K562 (cell line): ENCODE measurements around the gene NR1I3. TPM values are rescaled to one million over a fixed set of nuclear protein-coding genes. Genes with fewer than 3 reads are reported as not detected.

Experiments
- ATAC-seq: fragments of 200-7000 bp; cut with Tn5 transposase; 3 replicates; pipeline ENCODE4 v1.9.1; 2020; ENCODE audit warnings: moderate library complexity
- BruUV-seq: library from RNA; stranded (reverse); fragments of 400-500 nt; replicated peaks from 2 replicates; lab custom pipeline; 2021; lab: Mats Ljungman, UMichigan
- CTCF ChIA-PET: fragments of 300-600 bp; formaldehyde crosslinking; extraction: SDS; loops from one replicate; lab custom pipeline; 2021; ENCODE audit warnings: low intra/inter-chr PET ratio; lab: Yijun Ruan, JAX
- POLR2A ChIA-PET: fragments of 300-600, 350-650 bp; sonication (Branson Sonifier 250); formaldehyde crosslinking; extraction: SDS; loops from one replicate; lab custom pipeline; 2021; ENCODE audit warnings: antibody characterized with exemption, inconsistent platforms; lab: Yijun Ruan, JAX
- DNase-seq, 4 experiments: peaks; one replicate each; pipeline versions ENCODE4 v3.0.0 to v3.0.0-alpha.2; 2011 to 2018; ENCODE audit warnings: low spot score in 3 of 4, mixed read lengths in 3 of 4; ENCODE audit errors: extremely low read depth in 1 of 4
- FAIRE-seq: peaks from 2 replicates; lab custom pipeline; 2011; peaks lifted over from hg19 to GRCh38; lab: Jason Lieb, UNC
- H2AFZ ChIP-seq: 2 replicates; pipeline ENCODE4 v1.6.0; 2011; ENCODE audit warnings: low read depth, low read length, control low read depth, inconsistent platforms
- H3K27ac ChIP-seq: fragments of 200-600 bp; 3 replicates; pipeline ENCODE4 v1.8.0; 2011; ENCODE audit warnings: low read depth, mild to moderate bottlenecking, control low read depth, inconsistent platforms, low read length, moderate library complexity, mixed read lengths; ENCODE audit errors: extremely low read depth
- H3K27me3 ChIP-seq, 2 experiments: fragments of 300-600 bp in 1 of 2; 2 replicates in 1 of 2; 3 replicates in 1 of 2; pipeline versions ENCODE4 v1.6.0 to v1.8.0; 2011; ENCODE audit warnings: inconsistent platforms in 2 of 2, low read length in 2 of 2, mild to moderate bottlenecking in 1 of 2, mixed read lengths in 1 of 2, moderate library complexity in 1 of 2; ENCODE audit not compliant: control insufficient read depth in 2 of 2, insufficient read depth in 2 of 2
- H3K36me3 ChIP-seq: fragments of 300-600 bp; 3 replicates; pipeline ENCODE4 v1.8.0; 2011; ENCODE audit warnings: mild to moderate bottlenecking, low read length, inconsistent platforms; ENCODE audit not compliant: control insufficient read depth, insufficient read depth
- H3K4me1 ChIP-seq, 2 experiments: fragments of 200-600 bp in 1 of 2; replicated peaks in 1 of 2; 2 replicates in 1 of 2; 3 replicates in 1 of 2; pipeline versions ENCODE4 v1.5.1 to v1.8.0; 2011; ENCODE audit warnings: inconsistent platforms in 2 of 2, low read length in 2 of 2, mild to moderate bottlenecking in 1 of 2, mixed read lengths in 1 of 2, moderate library complexity in 1 of 2; ENCODE audit not compliant: control insufficient read depth in 2 of 2, insufficient read depth in 2 of 2
- H3K4me2 ChIP-seq: 2 replicates; pipeline ENCODE4 v1.6.1; 2011; ENCODE audit warnings: low read length, control low read depth, inconsistent platforms, mixed read lengths; ENCODE audit not compliant: insufficient read depth
- H3K4me3 ChIP-seq: fragments of 200-600 bp; sonication (generic), shearing (Covaris generic); 2 replicates; pipeline ENCODE4 v1.5.1; 2016; ENCODE audit warnings: control low read depth, inconsistent platforms
- H3K79me2 ChIP-seq: fragments of 200-600 bp; 3 replicates; pipeline ENCODE4 v1.8.0; 2011; ENCODE audit warnings: low read length, inconsistent platforms; ENCODE audit not compliant: control insufficient read depth, insufficient read depth
- H3K9ac ChIP-seq, 2 experiments: 2 replicates each; pipeline versions ENCODE4 v1.6.0 to v1.6.1; 2011; ENCODE audit warnings: low read depth in 2 of 2, low read length in 2 of 2, control low read depth in 1 of 2, inconsistent platforms in 1 of 2, mild to moderate bottlenecking in 1 of 2, mixed read lengths in 1 of 2; ENCODE audit not compliant: insufficient read depth in 1 of 2
- H3K9me1 ChIP-seq: one replicate; pipeline ENCODE4 v1.6.0; 2011; ENCODE audit warnings: inconsistent platforms, mild to moderate bottlenecking, low read length, moderate library complexity; ENCODE audit not compliant: control insufficient read depth, insufficient read depth
- H3K9me3 ChIP-seq: replicated peaks from 2 replicates; pipeline ENCODE4 v1.5.1; 2011; ENCODE audit warnings: low read depth, low read length, inconsistent platforms; ENCODE audit not compliant: control insufficient read depth, insufficient read depth
- H4K20me1 ChIP-seq: replicated peaks from 2 replicates; pipeline ENCODE4 v1.6.1; 2011; ENCODE audit warnings: low read length, inconsistent platforms, mixed read lengths; ENCODE audit not compliant: control insufficient read depth, insufficient read depth
- BRD4 ChIP-seq: fragments of 200-600 bp; sonication (generic); IDR thresholded peaks from 2 replicates; pipeline ENCODE4 v1.6.1; 2017; ENCODE audit warnings: inconsistent platforms
- BRD9 ChIP-seq: fragments of 450-650 bp; IDR thresholded peaks from 2 replicates; pipeline ENCODE4 v1.6.1; 2018; ENCODE audit warnings: low read depth; ENCODE audit not compliant: partially characterized antibody
- DACH1 ChIP-seq: fragments of 450-650 bp; IDR thresholded peaks from 2 replicates; pipeline ENCODE4 v1.6.1; 2018; ENCODE audit not compliant: partially characterized antibody
- FOXP1 ChIP-seq: sonication (generic); formaldehyde crosslinking; IDR thresholded peaks from 2 replicates; pipeline ENCODE4 v1.8.0; 2022; ENCODE audit warnings: mild to moderate bottlenecking, missing genetic modification reagents
- HMG20A ChIP-seq: fragments of 450-650 bp; formaldehyde crosslinking; conservative IDR thresholded peaks from 2 replicates; pipeline ENCODE4 v1.4.0; 2020; ENCODE audit warnings: mild to moderate bottlenecking, mixed read lengths
- PCBP1 ChIP-seq: fragments of 200-400 bp; formaldehyde crosslinking; IDR thresholded peaks from 2 replicates; pipeline ENCODE4 v1.6.1; 2018; ENCODE audit warnings: mild to moderate bottlenecking, low read depth, low read length; ENCODE audit not compliant: poor library complexity, severe bottlenecking
- RFX5 ChIP-seq: IDR thresholded peaks from 2 replicates; pipeline ENCODE4 v1.6.1; 2011; ENCODE audit warnings: low read depth, mild to moderate bottlenecking, improper control_type of control experiment, low read length
- XRCC3 ChIP-seq: fragments of 450-650 bp; IDR thresholded peaks from 2 replicates; pipeline ENCODE4 v1.6.1; 2017; ENCODE audit warnings: mild to moderate bottlenecking, moderate library complexity
- ZFPM2 ChIP-seq: fragments of 250-450 bp; sonication (Bioruptor Pico); IDR thresholded peaks from 2 replicates; pipeline ENCODE4 v1.5.1; 2022; ENCODE audit warnings: mild to moderate bottlenecking
- WGBS: fragments of 100-300 bp; shearing (Covaris generic); methylation state at CpG from one replicate; pipeline ENCODE4 v1.1.6; 2016; ENCODE audit warnings: low coverage, mixed read lengths; ENCODE audit not compliant: insufficient coverage; ENCODE audit errors: missing lambda C conversion rate; 5-methylcytosine and 5-hydroxymethylcytosine counted together
- in situ Hi-C: fragments of 300-500 bp; cut with MboI; formaldehyde crosslinking; loops from 4 replicates; pipeline ENCODE4 v1.15.0; 2018; ENCODE audit warnings: inconsistent platforms, mixed read lengths
- intact Hi-C: fragments of 100-400 bp; cut with micrococcal nuclease; formaldehyde crosslinking; loops from 2 replicates; pipeline ENCODE4 v1.14.2; 2022
- polyA plus RNA-seq, 8 experiments: library from polyadenylated mRNA; depleted of rRNA in 4 of 8; stranded (reverse) in 5 of 8; unstranded in 3 of 8; fragments of >200 nt; fragmentation: Nextera tagmentation in 2 of 8; fragmentation: Illumina TruSeq in 1 of 8; extraction: Ambion mirVana in 2 of 8; extraction: Trizol in 1 of 8; gene quantifications; 2 replicates each; pipeline versions ENCODE4 v1.2.1 to v1.2.3, GENCODE V29; 2011 to 2014; ENCODE audit warnings: inconsistent platforms in 1 of 8, missing spikeins in 1 of 8
- total RNA-seq, 7 experiments: library from RNA; depleted of rRNA in 6 of 7; stranded (reverse); fragments of >200 nt in 6 of 7; fragmentation: Illumina TruSeq in 2 of 7; extraction: Trizol in 2 of 7; gene quantifications; 2 replicates each; pipeline versions ENCODE4 v1.2.1 to v1.2.3, GENCODE V29; 2011 to 2021; ENCODE audit warnings: low replicate concordance in 1 of 7
- TF ChIP-seq, protein P1 (sequence below): sonication (generic); formaldehyde crosslinking; IDR thresholded peaks from 2 replicates; pipeline ENCODE4 v1.8.0; 2022; ENCODE audit warnings: mild to moderate bottlenecking, missing genetic modification reagents
- TF ChIP-seq, protein P2 (sequence below): fragments of 200-800 bp; sonication (Bioruptor generic); IDR thresholded peaks from 2 replicates; pipeline ENCODE4 v1.6.1; 2017; ENCODE audit warnings: missing genetic modification characterization, missing compliant biosample characterization

The NR1I3 gene
- total and polyA plus RNA-seq, 9 of the 15 experiments (the other 6 are each of a cell fraction or from before 2014, with no cell fraction given), result 0.11 TPM; not detected in 8

DNA sequence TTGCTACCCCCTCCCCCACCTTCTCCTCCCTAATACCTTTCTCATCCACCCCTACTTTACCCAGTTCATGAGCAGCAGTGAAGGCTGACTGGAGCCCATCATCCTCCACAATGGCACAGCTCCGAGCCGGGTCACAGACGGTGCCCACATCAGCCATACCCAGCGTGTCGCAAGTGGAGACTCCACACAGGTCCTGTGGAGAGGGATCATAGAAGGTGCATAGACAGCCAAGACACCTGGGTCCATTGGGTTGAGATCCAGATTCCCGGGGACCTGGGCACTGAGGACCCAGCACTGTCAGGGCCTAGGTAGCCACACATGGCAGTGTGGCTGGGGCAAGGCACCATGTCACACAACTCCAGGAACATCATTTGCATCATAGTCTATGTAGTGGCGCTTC is 41.9 kb downstream of the NR1I3 start (continued):
- no peak for TF ChIP-seq BRD4
- TF ChIP-seq FOXP1 (CRISPR knock-in tag), result no peak
- TF ChIP-seq, all 486 proteins: peak for 0

DNA sequence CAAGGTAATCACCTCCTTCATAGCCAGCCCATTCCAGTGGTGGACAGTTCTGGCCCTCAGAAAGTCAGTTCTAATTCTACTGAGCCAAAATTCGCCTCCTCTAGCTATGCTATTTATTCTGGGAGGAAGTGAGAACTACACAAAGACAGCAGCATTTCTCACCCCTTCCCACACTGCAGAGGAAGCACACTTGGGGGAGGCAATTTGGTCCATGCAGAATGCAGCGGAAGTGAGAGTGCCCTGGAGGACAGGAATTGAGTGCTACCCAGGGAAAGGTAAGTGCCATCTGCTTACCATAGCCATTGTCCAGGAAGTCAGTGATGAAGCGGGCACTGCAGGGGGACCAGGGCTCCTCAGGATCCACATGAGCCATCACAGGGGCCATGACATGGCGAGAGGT is 42.8 kb downstream of the NR1I3 start:
- Histone ChIP-seq H3K4me3 (no peak overlapping the region), H2AFZ (no peak overlapping the region), H3K9me3 (no peaks in the 10 kb centered on the region), H3K4me1 (peaks cover 43 to 55% of the 10 kb centered on the region in 2 experiments), H4K20me1 (no peaks in the 10 kb centered on the region), H3K79me2 (no peaks in the 10 kb centered on the region), H3K27ac (no peak overlapping the region), H3K9me1 (no peaks in the 10 kb centered on the region), H3K9ac (no peak overlapping the region), H3K27me3 (no peaks in the 10 kb centered on the region), H3K4me2 (no peak overlapping the region), H3K36me3 (no peaks in the 10 kb centered on the region)
- CTCF ChIA-PET, result no interaction called here
- 66% methylated on average over 4 of the region's 4 CpGs for WGBS
- DNase-seq (no peak), FAIRE-seq (no peak), ATAC-seq (no peak)
- POLR2A ChIA-PET, result interaction anchor here (1.5 kb wide), 1 partner anchor 13 kb away, joined by 4 read pairs; no protein-coding TSS in a partner anchor
- no TSS peak for BruUV-seq
- intact Hi-C loops (no loop called here), in situ Hi-C loops (no loop called here)
- TF ChIP-seq RFX5 (no peak), DACH1 (no peak), BRD9 (no peak), XRCC3 (no peak), ZFPM2 (no peak), HMG20A (CRISPR knock-in tag) (no peak), PCBP1 (no peak)
- TF ChIP-seq, protein P1, sequence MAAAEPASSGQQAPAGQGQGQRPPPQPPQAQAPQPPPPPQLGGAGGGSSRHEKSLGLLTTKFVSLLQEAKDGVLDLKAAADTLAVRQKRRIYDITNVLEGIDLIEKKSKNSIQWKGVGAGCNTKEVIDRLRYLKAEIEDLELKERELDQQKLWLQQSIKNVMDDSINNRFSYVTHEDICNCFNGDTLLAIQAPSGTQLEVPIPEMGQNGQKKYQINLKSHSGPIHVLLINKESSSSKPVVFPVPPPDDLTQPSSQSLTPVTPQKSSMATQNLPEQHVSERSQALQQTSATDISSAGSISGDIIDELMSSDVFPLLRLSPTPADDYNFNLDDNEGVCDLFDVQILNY, result no peak
- TF ChIP-seq, protein P2, sequence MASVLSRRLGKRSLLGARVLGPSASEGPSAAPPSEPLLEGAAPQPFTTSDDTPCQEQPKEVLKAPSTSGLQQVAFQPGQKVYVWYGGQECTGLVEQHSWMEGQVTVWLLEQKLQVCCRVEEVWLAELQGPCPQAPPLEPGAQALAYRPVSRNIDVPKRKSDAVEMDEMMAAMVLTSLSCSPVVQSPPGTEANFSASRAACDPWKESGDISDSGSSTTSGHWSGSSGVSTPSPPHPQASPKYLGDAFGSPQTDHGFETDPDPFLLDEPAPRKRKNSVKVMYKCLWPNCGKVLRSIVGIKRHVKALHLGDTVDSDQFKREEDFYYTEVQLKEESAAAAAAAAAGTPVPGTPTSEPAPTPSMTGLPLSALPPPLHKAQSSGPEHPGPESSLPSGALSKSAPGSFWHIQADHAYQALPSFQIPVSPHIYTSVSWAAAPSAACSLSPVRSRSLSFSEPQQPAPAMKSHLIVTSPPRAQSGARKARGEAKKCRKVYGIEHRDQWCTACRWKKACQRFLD (CRISPR knock-in tag), result no peak
